Endothelial cell of umbilical vein (primary cell): Measurements from ENCODE around the gene UNC5A. TPM values are rescaled to one million over a fixed set of nuclear protein-coding genes. Genes with fewer than 3 reads are reported as not detected.

ENCODE experiments used
- BruUV-seq: library from RNA; stranded (reverse); fragments of 400-500 nt; replicated peaks from 2 replicates; lab custom pipeline; 2021; lab: Mats Ljungman, UMichigan
- CTCF ChIA-PET: fragments of 300-600, 350-600 bp; sonication (Branson Sonifier 250); formaldehyde crosslinking; loops from one replicate; lab custom pipeline; 2021; ENCODE audit warnings: antibody characterized with exemption, inconsistent platforms; lab: Charles Lee
- POLR2A ChIA-PET: fragments of 300-600, 350-600 bp; sonication (Branson Sonifier 250); formaldehyde crosslinking; loops from one replicate; lab custom pipeline; 2021; ENCODE audit warnings: antibody characterized with exemption, inconsistent platforms; lab: Charles Lee
- DNase-seq: peaks from one replicate; pipeline ENCODE4 v3.0.0-alpha.2; 2011; ENCODE audit warnings: low read depth, low spot score
- FAIRE-seq: peaks from 2 replicates; lab custom pipeline; 2011; peaks lifted over from hg19 to GRCh38; lab: Jason Lieb, UNC
- H2AFZ ChIP-seq: 2 replicates; pipeline ENCODE4 v1.6.0; 2012; ENCODE audit warnings: low read depth, low read length, control low read depth, inconsistent platforms
- H3K27ac ChIP-seq: 2 replicates; pipeline ENCODE4 v1.5.1; 2011; ENCODE audit warnings: low read depth, mild to moderate bottlenecking, control low read depth, low read length, moderate library complexity; ENCODE audit not compliant: insufficient read depth
- H3K27me3 ChIP-seq, 2 experiments: 2 replicates each; pipeline versions ENCODE4 v1.6.0 to v1.6.1; 2011; ENCODE audit warnings: low read length in 2 of 2, mixed read lengths in 1 of 2; ENCODE audit not compliant: control insufficient read depth in 2 of 2, insufficient read depth in 2 of 2
- H3K36me3 ChIP-seq, 2 experiments: 2 replicates in 1 of 2; 3 replicates in 1 of 2; pipeline ENCODE4 v1.5.1; 2011; ENCODE audit warnings: low read length in 2 of 2, mild to moderate bottlenecking in 1 of 2, moderate library complexity in 1 of 2; ENCODE audit not compliant: control insufficient read depth in 2 of 2, insufficient read depth in 2 of 2; ENCODE audit errors: extremely low read depth in 1 of 2
- H3K4me1 ChIP-seq: 3 replicates; pipeline ENCODE4 v1.5.1; 2011; ENCODE audit warnings: mild to moderate bottlenecking, low read length; ENCODE audit not compliant: control insufficient read depth, insufficient read depth; ENCODE audit errors: extremely low read depth
- H3K4me2 ChIP-seq: 2 replicates; pipeline ENCODE4 v1.6.1; 2011; ENCODE audit warnings: low read length, control low read depth, mixed read lengths; ENCODE audit not compliant: insufficient read depth
- H3K4me3 ChIP-seq, 3 experiments: fragments of 200-600 bp in 1 of 3; sonication (generic), shearing (Covaris generic) in 1 of 3; replicated peaks in 1 of 3; 2 replicates each; pipeline ENCODE4 v1.5.1; 2011 to 2016; ENCODE audit warnings: control low read depth in 3 of 3, low read length in 3 of 3, mild to moderate bottlenecking in 2 of 3, inconsistent platforms in 1 of 3, low read depth in 1 of 3, moderate library complexity in 1 of 3; ENCODE audit not compliant: insufficient read depth in 1 of 3
- H3K79me2 ChIP-seq: 2 replicates; pipeline ENCODE4 v1.6.0; 2012; ENCODE audit warnings: low read length, inconsistent platforms; ENCODE audit not compliant: control insufficient read depth, insufficient read depth
- H3K9ac ChIP-seq: replicated peaks from 2 replicates; pipeline ENCODE3; 2011; ENCODE audit warnings: low read length, control low read depth; ENCODE audit not compliant: insufficient read depth; ENCODE audit errors: extremely low read depth
- H3K9me1 ChIP-seq: replicated peaks from 3 replicates; pipeline ENCODE4 v1.6.0; 2011; ENCODE audit warnings: mild to moderate bottlenecking, low read length; ENCODE audit not compliant: control insufficient read depth, insufficient read depth; ENCODE audit errors: extremely low read depth
- H3K9me3 ChIP-seq: replicated peaks from 2 replicates; pipeline ENCODE4 v1.5.1; 2012; ENCODE audit warnings: low read length, inconsistent platforms; ENCODE audit not compliant: control insufficient read depth, insufficient read depth
- H4K20me1 ChIP-seq: replicated peaks from 2 replicates; pipeline ENCODE3; 2011; ENCODE audit warnings: mild to moderate bottlenecking, low read length; ENCODE audit not compliant: control insufficient read depth, insufficient read depth; ENCODE audit errors: extremely low read depth
- EZH2 ChIP-seq: IDR thresholded peaks from 2 replicates; pipeline ENCODE4 v1.6.1; 2012; ENCODE audit warnings: borderline replicate concordance, low read depth, mild to moderate bottlenecking, moderate library complexity, low read length, inconsistent platforms; ENCODE audit not compliant: severe bottlenecking
- FOS ChIP-seq: IDR thresholded peaks from 2 replicates; pipeline ENCODE4 v1.6.1; 2011; ENCODE audit warnings: mild to moderate bottlenecking, low read length, moderate library complexity, borderline replicate concordance; ENCODE audit not compliant: insufficient read depth
- GATA2 ChIP-seq: IDR thresholded peaks from 2 replicates; pipeline ENCODE4 v1.7.0; 2011; ENCODE audit warnings: low read depth, mild to moderate bottlenecking, moderate library complexity, mixed read lengths, low read length; ENCODE audit not compliant: insufficient read length, insufficient read depth
- JUN ChIP-seq: IDR thresholded peaks from 2 replicates; pipeline ENCODE4 v1.6.1; 2011; ENCODE audit warnings: borderline replicate concordance, low read depth; ENCODE audit not compliant: insufficient read length, insufficient read depth
- MYC ChIP-seq: IDR thresholded peaks from one replicate; pipeline ENCODE4 v1.6.1; 2011; ENCODE audit warnings: mild to moderate bottlenecking, low read depth, low read length
- POLR2A ChIP-seq: IDR thresholded peaks from 2 replicates; pipeline ENCODE4 v1.6.1; 2012; ENCODE audit warnings: low read depth, mild to moderate bottlenecking, control low read depth, low read length
- POLR2AphosphoS5 ChIP-seq: IDR thresholded peaks from 2 replicates; pipeline ENCODE4 v1.6.1; 2012; ENCODE audit warnings: low read depth, mild to moderate bottlenecking, control low read depth, low read length, moderate library complexity; ENCODE audit not compliant: insufficient read depth
- dilution Hi-C: fragments of 300-500 bp; cut with MboI; formaldehyde crosslinking; loops from one replicate; pipeline ENCODE4 v1.15.0; 2019; ENCODE audit warnings: low sequenced_read_pairs; ENCODE audit not compliant: extremely low pct_ligation_motif_present
- intact Hi-C: fragments of 100-400 bp; cut with micrococcal nuclease; formaldehyde crosslinking; loops from one replicate; pipeline ENCODE4 v1.10.0; 2022
- polyA plus RNA-seq, 4 experiments: library from polyadenylated mRNA; depleted of rRNA in 3 of 4; stranded (reverse) in 3 of 4; unstranded in 1 of 4; fragments of >200 nt; gene quantifications; 2 replicates each; pipeline versions ENCODE4 v1.2.1 to v1.2.3, GENCODE V29; 2011 to 2012; ENCODE audit warnings: missing spikeins in 1 of 4
- total RNA-seq: library from RNA; stranded (reverse); gene quantifications from 2 replicates; pipeline ENCODE4 v1.2.3, GENCODE V29; 2021
- TF ChIP-seq, protein P1 (sequence below): IDR thresholded peaks from 2 replicates; pipeline ENCODE4 v1.6.1; 2011; ENCODE audit not compliant: insufficient read depth, insufficient read length
- TF ChIP-seq, protein P2 (sequence below), 2 donors: IDR thresholded peaks; 1 replicate in 1 of 2; 2 replicates in 1 of 2; pipeline ENCODE4 v1.5.1; 2011; ENCODE audit warnings: low read length in 2 of 2, mild to moderate bottlenecking in 2 of 2, moderate library complexity in 2 of 2, control low read depth in 1 of 2, inconsistent platforms in 1 of 2, low read depth in 1 of 2; ENCODE audit not compliant: insufficient read depth in 1 of 2; ENCODE audit errors: extremely low read depth in 1 of 2

The UNC5A gene
- total and polyA plus RNA-seq, 2 donors (not counting 3 experiments of a cell fraction or from before 2014, with no cell fraction given) = 0.08 to 0.22 TPM

DNA sequence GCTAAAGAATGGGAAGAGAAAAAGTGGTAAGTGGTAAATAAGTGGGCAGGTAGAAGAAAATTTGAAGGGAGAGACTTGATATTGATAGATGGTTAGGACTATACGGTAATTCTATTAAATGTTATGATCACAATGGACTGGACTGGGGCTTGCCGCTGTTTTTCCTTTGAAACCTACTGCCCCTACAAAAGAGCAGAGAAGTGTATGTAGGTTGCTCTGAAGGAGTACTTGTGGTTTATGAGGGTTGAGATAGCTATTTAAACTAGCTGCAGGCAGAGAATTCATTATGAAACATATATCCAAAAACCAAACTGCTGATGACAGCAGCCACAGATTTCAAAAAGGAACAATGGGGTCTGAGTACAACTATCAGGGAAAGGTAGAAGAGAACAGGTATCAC, 105.5 kb downstream of the UNC5A start:
- H3K79me2 ChIP-seq = peaks cover 2% of the 10 kb centered on the region
- H3K27ac ChIP-seq = no peak overlapping the region
- peaks cover 0 to 2% of the 10 kb centered on the region in 2 experiments for H3K36me3 ChIP-seq
- CTCF ChIA-PET = interaction anchor here (1.0 to 1.3 kb wide), 2 partner anchors 10 kb away, joined by 3 read pairs; no protein-coding TSS in a partner anchor
- POLR2A ChIA-PET = no interaction called here
- dilution Hi-C loops (no loop called here), intact Hi-C loops (no loop called here)
- DNase-seq (no peak), FAIRE-seq (no peak)
- no peak overlapping the region for H3K4me3 ChIP-seq
- H3K9me1 ChIP-seq = no peaks in the 10 kb centered on the region
- H3K9ac ChIP-seq = no peak overlapping the region
- H3K4me2 ChIP-seq = no peak overlapping the region
- H3K9me3 ChIP-seq = no peaks in the 10 kb centered on the region
- no peaks in the 10 kb centered on the region for H4K20me1 ChIP-seq
- H3K4me1 ChIP-seq = no peaks in the 10 kb centered on the region
- TF ChIP-seq, protein P1, sequence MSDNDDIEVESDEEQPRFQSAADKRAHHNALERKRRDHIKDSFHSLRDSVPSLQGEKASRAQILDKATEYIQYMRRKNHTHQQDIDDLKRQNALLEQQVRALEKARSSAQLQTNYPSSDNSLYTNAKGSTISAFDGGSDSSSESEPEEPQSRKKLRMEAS = no peak
- TF ChIP-seq POLR2AphosphoS5 = no peak
- H2AFZ ChIP-seq = no peak overlapping the region
- no TSS peak for BruUV-seq
- H3K27me3 ChIP-seq = no peaks in the 10 kb centered on the region

DNA sequence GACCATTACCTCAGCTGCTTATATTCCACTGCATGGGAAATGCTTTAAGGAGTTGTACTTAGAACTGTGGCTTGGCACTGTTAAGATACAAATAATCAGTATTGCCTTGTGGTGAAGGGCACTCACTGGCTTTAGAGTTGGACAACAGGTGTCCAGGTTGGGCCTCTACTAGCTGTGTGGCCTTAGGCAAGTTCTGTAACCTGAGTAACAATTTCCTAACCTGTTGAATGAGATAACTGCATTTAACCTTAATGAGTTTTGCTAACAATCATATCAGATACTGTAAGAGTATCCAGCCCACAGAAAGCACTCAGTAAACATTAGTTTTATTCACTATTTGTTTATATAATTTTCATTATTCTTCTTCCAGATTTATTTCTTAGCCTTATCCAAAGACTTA, 106.0 kb downstream of the UNC5A start:
- peaks cover 2% of the 10 kb centered on the region for H3K79me2 ChIP-seq
- no peak for FAIRE-seq
- no peak overlapping the region for H3K27ac ChIP-seq
- no peak overlapping the region for H3K4me3 ChIP-seq
- no peak overlapping the region for H3K4me2 ChIP-seq
- DNase-seq = no peak
- TF ChIP-seq, protein P2, sequence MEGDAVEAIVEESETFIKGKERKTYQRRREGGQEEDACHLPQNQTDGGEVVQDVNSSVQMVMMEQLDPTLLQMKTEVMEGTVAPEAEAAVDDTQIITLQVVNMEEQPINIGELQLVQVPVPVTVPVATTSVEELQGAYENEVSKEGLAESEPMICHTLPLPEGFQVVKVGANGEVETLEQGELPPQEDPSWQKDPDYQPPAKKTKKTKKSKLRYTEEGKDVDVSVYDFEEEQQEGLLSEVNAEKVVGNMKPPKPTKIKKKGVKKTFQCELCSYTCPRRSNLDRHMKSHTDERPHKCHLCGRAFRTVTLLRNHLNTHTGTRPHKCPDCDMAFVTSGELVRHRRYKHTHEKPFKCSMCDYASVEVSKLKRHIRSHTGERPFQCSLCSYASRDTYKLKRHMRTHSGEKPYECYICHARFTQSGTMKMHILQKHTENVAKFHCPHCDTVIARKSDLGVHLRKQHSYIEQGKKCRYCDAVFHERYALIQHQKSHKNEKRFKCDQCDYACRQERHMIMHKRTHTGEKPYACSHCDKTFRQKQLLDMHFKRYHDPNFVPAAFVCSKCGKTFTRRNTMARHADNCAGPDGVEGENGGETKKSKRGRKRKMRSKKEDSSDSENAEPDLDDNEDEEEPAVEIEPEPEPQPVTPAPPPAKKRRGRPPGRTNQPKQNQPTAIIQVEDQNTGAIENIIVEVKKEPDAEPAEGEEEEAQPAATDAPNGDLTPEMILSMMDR (IDR thresholded peaks at IDR 0.05; ENCODE audit: extremely low read depth in 1 of 2, insufficient read depth in 1 of 2, low read depth in 1 of 2, low read length in 2 of 2) = no peak
- TF ChIP-seq POLR2A (no peak), GATA2 (no peak), EZH2 (no peak), MYC (no peak), POLR2AphosphoS5 (no peak), JUN (no peak), FOS (no peak)
- TF ChIP-seq, protein P1 = no peak
- H4K20me1 ChIP-seq = no peaks in the 10 kb centered on the region
- H3K9ac ChIP-seq = no peak overlapping the region
- BruUV-seq = no TSS peak
- H3K36me3 ChIP-seq = peaks cover 0 to 2% of the 10 kb centered on the region in 2 experiments
- no peak overlapping the region for H2AFZ ChIP-seq
- dilution Hi-C loops = no loop called here
- intact Hi-C loops = no loop called here
- no peaks in the 10 kb centered on the region for H3K27me3 ChIP-seq
- no peaks in the 10 kb centered on the region for H3K9me3 ChIP-seq
- H3K4me1 ChIP-seq = no peaks in the 10 kb centered on the region
- CTCF ChIA-PET = interaction anchor here (1.0 to 1.3 kb wide), 2 partner anchors 10 kb away, joined by 3 read pairs; no protein-coding TSS in a partner anchor
- POLR2A ChIA-PET = no interaction called here
- no peaks in the 10 kb centered on the region for H3K9me1 ChIP-seq
